ENCODE data around the gene SPRR2G. TPM values are rescaled to one million over a fixed set of nuclear protein-coding genes. Genes with fewer than 3 reads are reported as not detected.
"Not testable (repeated sequence)": the region's sequence is repeated elsewhere in the genome, so short reads cannot be mapped to it uniquely, and the experiment has no call there.

SPRR2G gene
- not detected for total RNA-seq

GRCh38 chr1:153150846-153151245 is at the start of gene SPRR2G:
SPRR2G (minus strand) TSS chr1:153150890; CDS start chr1:153150110, 780 bp downstream.
- H3K27me3 Mint-ChIP-seq, result peaks cover 19% of the 10 kb centered on the region
- no peak within 1 kb of the TSS for H3K4me3 Mint-ChIP-seq
- H3K4me1 Mint-ChIP-seq, result no peaks in the 10 kb centered on the region
- no peaks in the 10 kb centered on the region for H3K36me3 Mint-ChIP-seq (ENCODE audit: low read depth)
- CTCF ChIA-PET, result no interaction called here
- POLR2A ChIA-PET, result no interaction called here
- no peak within 1 kb of the TSS for H3K27ac Mint-ChIP-seq
- DNase-seq, result no peak
- H3K9me3 Mint-ChIP-seq, result no peaks in the 10 kb centered on the region

GRCh38 chr1:153195216-153195615 is 44.5 kb upstream of the SPRR2G start:
- ChIA-PET POLR2A (no interaction called here), CTCF (no interaction called here)
- Mint-ChIP-seq H3K27ac (no peak overlapping the region), H3K4me3 (no peak overlapping the region), H3K27me3 (peaks cover 29% of the 10 kb centered on the region), H3K9me3 (no peaks in the 10 kb centered on the region), H3K4me1 (no peaks in the 10 kb centered on the region), H3K36me3 (ENCODE audit: low read depth) (no peaks in the 10 kb centered on the region)
- no peak for DNase-seq

- POLR2A ChIA-PET, result no interaction called here
- CTCF ChIA-PET, result interaction anchor here (1.7 kb wide), 1 partner anchor 34 kb away, joined by 4 read pairs; no protein-coding TSS in a partner anchor
- no peaks in the 10 kb centered on the region for H3K4me1 Mint-ChIP-seq
- H3K36me3 Mint-ChIP-seq (ENCODE audit: low read depth), result no peaks in the 10 kb centered on the region
- H3K4me3 Mint-ChIP-seq, result no peak overlapping the region
- H3K27ac Mint-ChIP-seq, result no peak overlapping the region
- no peaks in the 10 kb centered on the region for H3K9me3 Mint-ChIP-seq
- DNase-seq, result no peak
- H3K27me3 Mint-ChIP-seq, result peaks cover 25% of the 10 kb centered on the region
These were observed 43.8 kb upstream of the SPRR2G start for GRCh38 chr1:153194331-153195050.

- DNase-seq, result no peak
- H3K27me3 Mint-ChIP-seq, result peaks cover 21% of the 10 kb centered on the region
- H3K4me1 Mint-ChIP-seq, result no peaks in the 10 kb centered on the region
- H3K9me3 Mint-ChIP-seq, result no peaks in the 10 kb centered on the region
- ChIA-PET CTCF (interaction anchor here (0.6 to 1.7 kb wide), 3 partner anchors 36 to 323 kb away, joined by 3 to 4 read pairs (median 3); no protein-coding TSS in a partner anchor), POLR2A (no interaction called here)
- no peaks in the 10 kb centered on the region for H3K36me3 Mint-ChIP-seq (ENCODE audit: low read depth)
- H3K27ac Mint-ChIP-seq, result no peak overlapping the region
- H3K4me3 Mint-ChIP-seq, result no peak overlapping the region
These were observed 42.0 kb upstream of the SPRR2G start for GRCh38 chr1:153192697-153193096.

GRCh38 chr1:153190373-153190772 is 39.7 kb upstream of the SPRR2G start:
- Mint-ChIP-seq H3K4me3 (no peak overlapping the region), H3K27me3 (peaks cover 26% of the 10 kb centered on the region), H3K36me3 (ENCODE audit: low read depth) (no peaks in the 10 kb centered on the region), H3K4me1 (no peaks in the 10 kb centered on the region), H3K27ac (no peak overlapping the region), H3K9me3 (no peaks in the 10 kb centered on the region)
- DNase-seq, result no peak
- ChIA-PET CTCF (no interaction called here), POLR2A (no interaction called here)

- DNase-seq; H3K4me3 Mint-ChIP-seq; H3K9me3 Mint-ChIP-seq; POLR2A ChIA-PET; H3K36me3 Mint-ChIP-seq (ENCODE audit: low read depth); H3K27ac Mint-ChIP-seq; CTCF ChIA-PET; H3K4me1 Mint-ChIP-seq: not testable (repeated sequence)
- H3K27me3 Mint-ChIP-seq, result peaks cover 19% of the 10 kb centered on the region
These were observed 37.6 kb upstream of the SPRR2G start for GRCh38 chr1:153188301-153188700.

- CTCF ChIA-PET, result no interaction called here
- Mint-ChIP-seq H3K27ac (no peak overlapping the region), H3K9me3 (no peaks in the 10 kb centered on the region), H3K27me3 (peaks cover 9% of the 10 kb centered on the region), H3K4me3 (no peak overlapping the region), H3K36me3 (ENCODE audit: low read depth) (no peaks in the 10 kb centered on the region), H3K4me1 (no peaks in the 10 kb centered on the region)
- POLR2A ChIA-PET, result no interaction called here
- no peak for DNase-seq
These were observed 29.9 kb upstream of the SPRR2G start for GRCh38 chr1:153180556-153180955.

GRCh38 chr1:153178922-153179321 is 28.2 kb upstream of the SPRR2G start:
- no peak overlapping the region for H3K27ac Mint-ChIP-seq
- no peaks in the 10 kb centered on the region for H3K9me3 Mint-ChIP-seq
- H3K4me1 Mint-ChIP-seq, result no peaks in the 10 kb centered on the region
- H3K27me3 Mint-ChIP-seq, result peaks cover 14% of the 10 kb centered on the region
- H3K4me3 Mint-ChIP-seq, result no peak overlapping the region
- ChIA-PET POLR2A (no interaction called here), CTCF (no interaction called here)
- no peaks in the 10 kb centered on the region for H3K36me3 Mint-ChIP-seq (ENCODE audit: low read depth)
- DNase-seq, result no peak

- no peak for DNase-seq
- H3K27me3 Mint-ChIP-seq, result peaks cover 7% of the 10 kb centered on the region
- no peaks in the 10 kb centered on the region for H3K4me1 Mint-ChIP-seq
- ChIA-PET CTCF (no interaction called here), POLR2A (no interaction called here)
- no peak overlapping the region for H3K27ac Mint-ChIP-seq
- no peak overlapping the region for H3K4me3 Mint-ChIP-seq
- H3K9me3 Mint-ChIP-seq, result no peaks in the 10 kb centered on the region
- no peaks in the 10 kb centered on the region for H3K36me3 Mint-ChIP-seq (ENCODE audit: low read depth)
These were observed 23.9 kb upstream of the SPRR2G start for GRCh38 chr1:153174624-153175023.

- no peak for DNase-seq
- ChIA-PET CTCF (no interaction called here), POLR2A (no interaction called here)
- Mint-ChIP-seq H3K27ac (no peak overlapping the region), H3K27me3 (peaks cover 11% of the 10 kb centered on the region), H3K36me3 (ENCODE audit: low read depth) (no peaks in the 10 kb centered on the region), H3K9me3 (no peaks in the 10 kb centered on the region), H3K4me1 (no peaks in the 10 kb centered on the region), H3K4me3 (no peak overlapping the region)
These were observed 18.0 kb upstream of the SPRR2G start for GRCh38 chr1:153168686-153169085.

- Mint-ChIP-seq H3K4me3 (no peak overlapping the region), H3K36me3 (ENCODE audit: low read depth) (no peaks in the 10 kb centered on the region), H3K9me3 (peaks cover 9% of the 10 kb centered on the region), H3K4me1 (no peaks in the 10 kb centered on the region), H3K27me3 (peaks cover 21% of the 10 kb centered on the region), H3K27ac (no peak overlapping the region)
- DNase-seq, result no peak
- CTCF ChIA-PET, result no interaction called here
- POLR2A ChIA-PET, result no interaction called here
These were observed 4.9 kb upstream of the SPRR2G start for GRCh38 chr1:153155541-153155940.

- ChIA-PET CTCF (no interaction called here), POLR2A (no interaction called here)
- Mint-ChIP-seq H3K9me3 (no peaks in the 10 kb centered on the region), H3K4me3 (no peak overlapping the region), H3K27ac (no peak overlapping the region), H3K27me3 (peaks cover 21% of the 10 kb centered on the region), H3K36me3 (ENCODE audit: low read depth) (no peaks in the 10 kb centered on the region), H3K4me1 (no peaks in the 10 kb centered on the region)
- DNase-seq, result no peak
These were observed 1.8 kb upstream of the SPRR2G start for GRCh38 chr1:153152481-153152880.

GRCh38 chr1:153141377-153141776 is 9.3 kb downstream of the SPRR2G start:
- ChIA-PET POLR2A (no interaction called here), CTCF (no interaction called here)
- no peaks in the 10 kb centered on the region for H3K4me1 Mint-ChIP-seq
- DNase-seq, result no peak
- H3K36me3 Mint-ChIP-seq (ENCODE audit: low read depth), result no peaks in the 10 kb centered on the region
- no peaks in the 10 kb centered on the region for H3K9me3 Mint-ChIP-seq
- H3K27ac Mint-ChIP-seq, result no peak overlapping the region
- no peak overlapping the region for H3K4me3 Mint-ChIP-seq
- H3K27me3 Mint-ChIP-seq, result peaks cover 40% of the 10 kb centered on the region

- CTCF ChIA-PET, result interaction anchor here (0.6 kb wide), 1 partner anchor 29 kb away, joined by 3 read pairs; no protein-coding TSS in a partner anchor
- no peaks in the 10 kb centered on the region for H3K4me1 Mint-ChIP-seq
- DNase-seq, result no peak
- peaks cover 42% of the 10 kb centered on the region for H3K27me3 Mint-ChIP-seq
- no peaks in the 10 kb centered on the region for H3K9me3 Mint-ChIP-seq
- H3K4me3 Mint-ChIP-seq, result no peak overlapping the region
- POLR2A ChIA-PET, result no interaction called here
- no peak overlapping the region for H3K27ac Mint-ChIP-seq
- no peaks in the 10 kb centered on the region for H3K36me3 Mint-ChIP-seq (ENCODE audit: low read depth)
These were observed 10.2 kb downstream of the SPRR2G start for GRCh38 chr1:153140484-153140883.

Measured in activated CD4-positive, alpha-beta memory T cell treated with anti-CD3 and anti-CD28 coated beads, Interleukin-2, amount 10 ng/mL, durations not matched to agents 7 days and 5 days (primary cell).